Stomach (tissue), 4 donors: ENCODE data around the gene PAQR7.

Experiments used
- CTCF ChIP-seq, 7 experiments: fragments of 450-650 bp in 4 of 7; fragments of 200-600 bp in 3 of 7; sonication (generic) in 3 of 7; IDR thresholded peaks; one replicate each; pipeline ENCODE4 v1.5.1; 2016 to 2019; ENCODE audit warnings: antibody characterized with exemption in 7 of 7, control low read depth in 2 of 7, mild to moderate bottlenecking in 1 of 7
- EP300 ChIP-seq: sonication (generic); formaldehyde crosslinking; IDR thresholded peaks from one replicate; pipeline ENCODE4 v1.6.1; 2017; ENCODE audit warnings: antibody characterized with exemption
- POLR2A ChIP-seq, 4 donors: fragments of 450-650 bp; IDR thresholded peaks; one replicate each; pipeline ENCODE4 v1.6.1; 2016; ENCODE audit warnings: antibody characterized with exemption in 4 of 4, control low read depth in 2 of 4, mild to moderate bottlenecking in 1 of 4, moderate library complexity in 1 of 4
- POLR2AphosphoS5 ChIP-seq, 3 donors: sonication (generic); formaldehyde crosslinking; IDR thresholded peaks; one replicate each; pipeline ENCODE4 v1.6.1; 2016; ENCODE audit warnings: antibody characterized with exemption in 3 of 3

DNA sequence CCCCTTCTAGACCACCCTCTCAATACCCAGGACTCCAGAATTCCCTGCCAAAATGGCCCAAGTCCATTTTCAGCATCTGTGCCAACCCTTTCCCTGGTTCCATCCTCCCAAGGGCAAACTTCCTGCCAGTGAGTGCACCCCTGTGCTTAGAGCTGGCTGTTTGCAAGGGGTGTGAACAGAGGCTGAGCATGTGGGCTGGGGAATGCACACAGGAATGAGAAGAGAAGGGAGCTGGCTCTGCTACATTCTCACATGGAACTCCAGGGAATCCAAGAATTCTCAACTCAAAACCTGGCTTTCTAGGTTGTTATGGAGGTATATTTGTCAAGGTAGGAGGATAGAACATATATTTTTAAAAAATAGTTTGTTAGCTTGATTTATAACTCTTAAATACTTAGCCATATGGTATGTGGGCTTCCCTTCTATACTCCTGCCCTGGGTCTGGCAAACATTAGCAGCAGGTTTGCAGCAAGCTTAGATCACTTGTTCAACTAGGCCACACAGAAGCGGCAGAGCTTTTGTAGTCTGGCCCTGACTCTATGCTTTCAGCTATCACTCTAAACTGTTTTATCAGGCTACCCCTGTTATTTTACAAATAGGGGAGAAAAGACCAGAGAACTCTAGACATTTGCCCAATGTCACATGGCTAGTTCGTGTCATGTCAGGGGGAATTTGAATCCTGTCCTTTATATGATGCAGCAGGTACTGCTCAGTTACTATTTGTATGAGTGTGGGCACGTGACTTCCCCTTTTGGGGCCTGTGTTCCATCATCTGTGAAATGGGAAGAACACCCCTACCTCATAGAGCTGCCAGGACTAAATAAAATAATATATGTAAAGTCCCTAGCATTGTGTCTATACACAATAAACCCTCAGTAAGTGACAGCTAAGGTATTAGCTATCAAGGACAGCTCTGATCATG lies 38.8 kb upstream of the PAQR7 start:
- no peak for TF ChIP-seq CTCF (IDR thresholded peaks at IDR 0.05)
- no peak for TF ChIP-seq EP300
- no peak for TF ChIP-seq POLR2A (IDR thresholded peaks at IDR 0.05)
- TF ChIP-seq POLR2AphosphoS5 (IDR thresholded peaks at IDR 0.05) = no peak
